GM12875 (cell line): ENCODE data around the gene ISY1.
"Not testable (repeated sequence)": the region's sequence is repeated elsewhere in the genome, so short reads cannot be mapped to it uniquely, and the experiment has no call there.

Experiments
- H3K4me3 ChIP-seq: one replicate; pipeline ENCODE4 v1.5.1; 2011; ENCODE audit warnings: low read depth, low read length, control low read depth
- CTCF ChIP-seq: IDR thresholded peaks from 2 replicates; pipeline ENCODE4 v1.5.1; 2011; ENCODE audit warnings: low read depth, mild to moderate bottlenecking, control low read depth, inconsistent platforms, low read length, moderate library complexity, borderline replicate concordance; ENCODE audit not compliant: insufficient read depth

ISY1 gene

GRCh38 chr3:129196601-129197000 lies 35.7 kb upstream of the ISY1 start:
- no peak overlapping the region for H3K4me3 ChIP-seq
- no peak for TF ChIP-seq CTCF

- TF ChIP-seq CTCF = no peak
- H3K4me3 ChIP-seq = no peak overlapping the region
These were observed 34.9 kb upstream of the ISY1 start for GRCh38 chr3:129195731-129196256.

- not testable (repeated sequence) for H3K4me3 ChIP-seq
These were observed 28.9 kb upstream of the ISY1 start for GRCh38 chr3:129189793-129190192.

GRCh38 chr3:129187857-129188256 lies 27.0 kb upstream of the ISY1 start:
- H3K4me3 ChIP-seq = no peak overlapping the region
- TF ChIP-seq CTCF = no peak

GRCh38 chr3:129185783-129186182 lies 24.9 kb upstream of the ISY1 start:
- H3K4me3 ChIP-seq = no peak overlapping the region
- no peak for TF ChIP-seq CTCF

- H3K4me3 ChIP-seq = peak overlapping the region; percentile 93
These were observed 24.1 kb upstream of the ISY1 start for GRCh38 chr3:129184784-129185542.

GRCh38 chr3:129184396-129184657 lies 23.5 kb upstream of the ISY1 start:
- H3K4me3 ChIP-seq = peak overlapping the region; percentile 93
- no peak for TF ChIP-seq CTCF

GRCh38 chr3:129183569-129184395 lies 22.9 kb upstream of the ISY1 start, which contains the start of gene CNBP:
TSS of gene CNBP (minus strand) at chr3:129183896. CDS start at chr3:129171757, 12,139 bp downstream.
- H3K4me3 ChIP-seq = peak within 1 kb of the TSS; percentile 93

More at GRCh38 chr3:129183569-129184395, 22.9 kb upstream of the ISY1 start, which contains the start of gene CNBP:
- TF ChIP-seq CTCF = no peak
